Nephron progenitor cell (in vitro differentiated cells): ENCODE data around the gene TMPRSS6.

Source experiments
- DNase-seq: peaks from one replicate; pipeline ENCODE4 v3.0.0; 2021
- H3K27ac Mint-ChIP-seq: 2 replicates; pipeline ENCODE4 v1.8.0; 2021; ENCODE audit warnings: mild to moderate bottlenecking, moderate library complexity, mixed read lengths
- H3K27me3 Mint-ChIP-seq: 2 replicates; pipeline ENCODE4 v1.8.0; 2021; ENCODE audit warnings: mild to moderate bottlenecking, low read depth, mixed read lengths; ENCODE audit not compliant: poor library complexity
- H3K36me3 Mint-ChIP-seq: 2 replicates; pipeline ENCODE4 v1.8.0; 2021; ENCODE audit warnings: low read depth, mixed read lengths
- H3K4me1 Mint-ChIP-seq: 2 replicates; pipeline ENCODE4 v1.8.0; 2021; ENCODE audit warnings: mixed read lengths
- H3K4me3 Mint-ChIP-seq: 2 replicates; pipeline ENCODE4 v1.8.0; 2021; ENCODE audit warnings: mild to moderate bottlenecking, moderate library complexity, mixed read lengths
- H3K9me3 Mint-ChIP-seq: 2 replicates; pipeline ENCODE4 v1.8.0; 2021; ENCODE audit warnings: mild to moderate bottlenecking, moderate library complexity, mixed read lengths
- TF ChIP-seq, protein P1 (sequence below): fragments of 200-600 bp; sonication (generic); IDR thresholded peaks from 2 replicates; pipeline ENCODE4 v1.5.0; 2021; ENCODE audit warnings: antibody characterized with exemption

TMPRSS6 gene

DNA sequence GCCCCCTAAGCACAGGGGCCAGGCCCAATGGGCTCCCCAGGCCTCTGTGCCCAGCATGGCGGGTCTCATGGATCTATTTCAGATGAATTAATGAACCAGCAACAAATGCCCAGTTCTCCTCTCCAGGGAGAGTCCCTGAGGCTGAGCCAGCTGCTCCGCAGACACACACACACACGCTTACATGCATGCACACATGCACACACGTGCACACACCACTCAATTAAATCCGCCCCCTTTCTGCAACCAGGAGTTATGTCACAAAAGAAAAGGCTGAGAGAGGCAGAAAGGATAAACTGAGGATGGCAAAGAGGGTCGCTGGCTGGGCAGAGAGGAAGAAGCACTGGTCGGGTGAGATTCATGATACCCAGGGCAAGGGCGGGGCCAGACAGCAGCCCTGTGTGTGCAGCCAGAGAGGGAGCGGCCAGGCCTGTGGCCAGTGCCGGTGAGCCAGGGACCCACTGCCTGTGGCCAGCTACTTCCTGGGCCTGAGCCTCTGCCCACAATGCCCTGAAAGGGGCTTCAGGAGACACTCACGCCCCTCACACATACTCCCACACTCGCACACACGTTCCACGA lies 20.4 kb upstream of the TMPRSS6 start:
- Mint-ChIP-seq H3K36me3 (no peaks in the 10 kb centered on the region), H3K27ac (no peak overlapping the region), H3K27me3 (peaks cover 20% of the 10 kb centered on the region), H3K9me3 (no peaks in the 10 kb centered on the region), H3K4me3 (no peak overlapping the region), H3K4me1 (peaks cover 33% of the 10 kb centered on the region)
- no peak for DNase-seq
- TF ChIP-seq, protein P1, sequence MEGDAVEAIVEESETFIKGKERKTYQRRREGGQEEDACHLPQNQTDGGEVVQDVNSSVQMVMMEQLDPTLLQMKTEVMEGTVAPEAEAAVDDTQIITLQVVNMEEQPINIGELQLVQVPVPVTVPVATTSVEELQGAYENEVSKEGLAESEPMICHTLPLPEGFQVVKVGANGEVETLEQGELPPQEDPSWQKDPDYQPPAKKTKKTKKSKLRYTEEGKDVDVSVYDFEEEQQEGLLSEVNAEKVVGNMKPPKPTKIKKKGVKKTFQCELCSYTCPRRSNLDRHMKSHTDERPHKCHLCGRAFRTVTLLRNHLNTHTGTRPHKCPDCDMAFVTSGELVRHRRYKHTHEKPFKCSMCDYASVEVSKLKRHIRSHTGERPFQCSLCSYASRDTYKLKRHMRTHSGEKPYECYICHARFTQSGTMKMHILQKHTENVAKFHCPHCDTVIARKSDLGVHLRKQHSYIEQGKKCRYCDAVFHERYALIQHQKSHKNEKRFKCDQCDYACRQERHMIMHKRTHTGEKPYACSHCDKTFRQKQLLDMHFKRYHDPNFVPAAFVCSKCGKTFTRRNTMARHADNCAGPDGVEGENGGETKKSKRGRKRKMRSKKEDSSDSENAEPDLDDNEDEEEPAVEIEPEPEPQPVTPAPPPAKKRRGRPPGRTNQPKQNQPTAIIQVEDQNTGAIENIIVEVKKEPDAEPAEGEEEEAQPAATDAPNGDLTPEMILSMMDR = no peak

- peaks cover 17% of the 10 kb centered on the region for H3K27me3 Mint-ChIP-seq
- H3K36me3 Mint-ChIP-seq = no peaks in the 10 kb centered on the region
- H3K27ac Mint-ChIP-seq = no peak overlapping the region
- TF ChIP-seq, protein P1 = no peak
- H3K9me3 Mint-ChIP-seq = no peaks in the 10 kb centered on the region
- DNase-seq = no peak
- H3K4me3 Mint-ChIP-seq = no peak overlapping the region
- peaks cover 46% of the 10 kb centered on the region for H3K4me1 Mint-ChIP-seq
These were observed 19.2 kb upstream of the TMPRSS6 start for GRCh38 chr22:37128555-37129281.

GRCh38 chr22:37127350-37127878 lies 17.9 kb upstream of the TMPRSS6 start:
- Mint-ChIP-seq H3K27me3 (peaks cover 14% of the 10 kb centered on the region), H3K4me3 (no peak overlapping the region), H3K27ac (no peak overlapping the region), H3K9me3 (no peaks in the 10 kb centered on the region), H3K36me3 (no peaks in the 10 kb centered on the region), H3K4me1 (peaks cover 55% of the 10 kb centered on the region)
- TF ChIP-seq, protein P1 = no peak
- no peak for DNase-seq

- Mint-ChIP-seq H3K27ac (no peak overlapping the region), H3K36me3 (no peaks in the 10 kb centered on the region), H3K9me3 (no peaks in the 10 kb centered on the region), H3K4me3 (no peak overlapping the region), H3K27me3 (peaks cover 14% of the 10 kb centered on the region), H3K4me1 (peaks cover 60% of the 10 kb centered on the region)
- peak; percentile 38 for DNase-seq
- TF ChIP-seq, protein P1 = peak; percentile 49
These were observed 17.4 kb upstream of the TMPRSS6 start for GRCh38 chr22:37126882-37127281.

GRCh38 chr22:37126383-37126782 lies 16.9 kb upstream of the TMPRSS6 start:
- no peak for DNase-seq
- Mint-ChIP-seq H3K4me1 (peaks cover 60% of the 10 kb centered on the region), H3K27me3 (peaks cover 9% of the 10 kb centered on the region), H3K4me3 (no peak overlapping the region), H3K9me3 (no peaks in the 10 kb centered on the region), H3K27ac (no peak overlapping the region), H3K36me3 (no peaks in the 10 kb centered on the region)
- TF ChIP-seq, protein P1 = no peak
